H1 (cell line): ENCODE data around the gene ETDC. TPM values are rescaled to one million over a fixed set of nuclear protein-coding genes. Genes with fewer than 3 reads are reported as not detected.

Experiments
- CTCF ChIA-PET: fragments of 300-600 bp; sonication (Branson Sonifier 250); formaldehyde crosslinking; loops from one replicate; lab custom pipeline; 2021; ENCODE audit not compliant: partially characterized antibody; lab: Charles Lee
- POLR2A ChIA-PET: fragments of 300-600 bp; sonication (Branson Sonifier 250); formaldehyde crosslinking; loops from one replicate; lab custom pipeline; 2021; ENCODE audit warnings: inconsistent platforms; ENCODE audit not compliant: partially characterized antibody; lab: Charles Lee
- DNase-seq, 2 experiments: peaks; one replicate each; pipeline versions ENCODE4 v3.0.0 to v3.0.0-alpha.2; 2010 to 2022; ENCODE audit warnings: low spot score in 2 of 2, low read depth in 1 of 2, mixed read lengths in 1 of 2
- FAIRE-seq: peaks from 2 replicates; lab custom pipeline; 2011; peaks lifted over from hg19 to GRCh38; lab: Jason Lieb, UNC
- H2AFZ ChIP-seq: 2 replicates; pipeline ENCODE4 v1.8.1; 2012; ENCODE audit warnings: low read length, inconsistent platforms
- H2AK5ac ChIP-seq: 2 replicates; pipeline ENCODE4 v1.6.1; 2013; ENCODE audit warnings: low read depth, low read length
- H2BK120ac ChIP-seq: replicated peaks from 2 replicates; pipeline ENCODE3; 2013; ENCODE audit warnings: low read depth, low read length, inconsistent platforms
- H2BK12ac ChIP-seq: 2 replicates; pipeline ENCODE4 v1.6.1; 2013; ENCODE audit warnings: low read depth, low read length
- H2BK15ac ChIP-seq: 2 replicates; pipeline ENCODE4 v1.6.1; 2013; ENCODE audit warnings: low read length
- H2BK20ac ChIP-seq: 2 replicates; pipeline ENCODE4 v1.6.1; 2013; ENCODE audit warnings: low read length
- H2BK5ac ChIP-seq: 2 replicates; pipeline ENCODE4 v1.6.1; 2013; ENCODE audit warnings: low read depth, low read length
- H3K14ac ChIP-seq: 2 replicates; pipeline ENCODE4 v1.6.1; 2013; ENCODE audit warnings: inconsistent platforms; ENCODE audit not compliant: insufficient read length
- H3K18ac ChIP-seq: 2 replicates; pipeline ENCODE4 v1.6.1; 2013; ENCODE audit warnings: low read length; ENCODE audit errors: extremely low read depth
- H3K23ac ChIP-seq: 2 replicates; pipeline ENCODE4 v1.6.1; 2013; ENCODE audit warnings: inconsistent platforms; ENCODE audit not compliant: insufficient read length
- H3K23me2 ChIP-seq: 2 replicates; pipeline ENCODE4 v1.6.1; 2013; ENCODE audit warnings: low read depth, low read length
- H3K27ac ChIP-seq: 2 replicates; pipeline ENCODE4 v1.6.1; 2011; ENCODE audit warnings: low read depth, low read length, inconsistent platforms
- H3K27me3 ChIP-seq, 4 experiments: replicated peaks in 1 of 4; 1 replicate in 1 of 4; 2 replicates in 3 of 4; pipeline versions ENCODE4 v1.6.1 to v1.8.1; 2011 to 2013; ENCODE audit warnings: low read length in 3 of 4, mild to moderate bottlenecking in 3 of 4, inconsistent platforms in 2 of 4, mixed read lengths in 2 of 4, moderate library complexity in 1 of 4; ENCODE audit not compliant: control insufficient read depth in 3 of 4, insufficient read depth in 3 of 4; ENCODE audit errors: extremely low read depth in 1 of 4
- H3K36me3 ChIP-seq, 4 experiments: 2 replicates each; pipeline versions ENCODE4 v1.6.1 to v1.8.1; 2011 to 2013; ENCODE audit warnings: mild to moderate bottlenecking in 4 of 4, low read length in 3 of 4, moderate library complexity in 2 of 4, control low read depth in 1 of 4, inconsistent platforms in 1 of 4; ENCODE audit not compliant: insufficient read depth in 4 of 4, control insufficient read depth in 2 of 4
- H3K4ac ChIP-seq: replicated peaks from 2 replicates; pipeline ENCODE3; 2013; ENCODE audit warnings: low read length, low read depth, mixed read lengths, inconsistent platforms; ENCODE audit not compliant: insufficient read length
- H3K4me1 ChIP-seq, 4 experiments: replicated peaks in 1 of 4; 1 replicate in 1 of 4; 2 replicates in 3 of 4; pipeline versions ENCODE4 v1.6.1 to v1.8.1; 2011 to 2013; ENCODE audit warnings: low read length in 3 of 4, inconsistent platforms in 2 of 4, mixed read lengths in 1 of 4; ENCODE audit not compliant: insufficient read depth in 4 of 4, control insufficient read depth in 3 of 4
- H3K4me2 ChIP-seq, 2 experiments: 2 replicates each; pipeline versions ENCODE4 v1.6.1 to v1.8.1; 2011 to 2013; ENCODE audit warnings: low read depth in 2 of 2, low read length in 2 of 2, control low read depth in 1 of 2, inconsistent platforms in 1 of 2, mild to moderate bottlenecking in 1 of 2; ENCODE audit not compliant: insufficient read depth in 1 of 2
- H3K4me3 ChIP-seq, 4 experiments: fragments of 200-600, 300-600 bp in 1 of 4; sonication (generic), shearing (Covaris generic), sonication (Bioruptor Twin) in 1 of 4; 2 replicates each; pipeline versions ENCODE4 v1.5.1 to v1.8.1; 2011 to 2016; ENCODE audit warnings: low read length in 4 of 4, low read depth in 3 of 4, control low read depth in 2 of 4, inconsistent platforms in 2 of 4, mild to moderate bottlenecking in 2 of 4, mixed read lengths in 1 of 4, moderate library complexity in 1 of 4; ENCODE audit not compliant: insufficient read depth in 2 of 4; ENCODE audit errors: extremely low read depth in 1 of 4
- H3K56ac ChIP-seq: replicated peaks from 2 replicates; pipeline ENCODE3; 2013; ENCODE audit warnings: low read depth, mild to moderate bottlenecking, mixed read lengths, low read length, inconsistent platforms; ENCODE audit not compliant: insufficient read length
- H3K79me1 ChIP-seq: 2 replicates; pipeline ENCODE4 v1.6.1; 2013; ENCODE audit warnings: low read depth, low read length, control low read depth
- H3K79me2 ChIP-seq, 2 experiments: 2 replicates each; pipeline versions ENCODE4 v1.6.1 to v1.8.1; 2012 to 2013; ENCODE audit warnings: low read length in 2 of 2, mild to moderate bottlenecking in 2 of 2, inconsistent platforms in 1 of 2; ENCODE audit not compliant: insufficient read depth in 2 of 2, control insufficient read depth in 1 of 2
- H3K9ac ChIP-seq, 4 experiments: replicated peaks in 1 of 4; 1 replicate in 1 of 4; 2 replicates in 3 of 4; pipeline versions ENCODE4 v1.6.1 to v1.8.1; 2011 to 2013; ENCODE audit warnings: low read depth in 3 of 4, low read length in 3 of 4, control low read depth in 2 of 4, mild to moderate bottlenecking in 2 of 4, moderate library complexity in 2 of 4, inconsistent platforms in 1 of 4; ENCODE audit errors: extremely low read depth in 1 of 4
- H3K9me3 ChIP-seq, 2 experiments: 2 replicates each; pipeline versions ENCODE4 v1.6.1 to v1.8.1; 2012 to 2013; ENCODE audit warnings: mild to moderate bottlenecking in 2 of 2, moderate library complexity in 2 of 2, control low read depth in 1 of 2, inconsistent platforms in 1 of 2, low read depth in 1 of 2, low read length in 1 of 2, mixed read lengths in 1 of 2; ENCODE audit not compliant: insufficient read depth in 2 of 2
- H4K20me1 ChIP-seq, 2 experiments: replicated peaks in 1 of 2; 2 replicates each; pipeline versions ENCODE3 to v1.8.1; 2011 to 2013; ENCODE audit warnings: inconsistent platforms in 2 of 2, low read length in 2 of 2, mild to moderate bottlenecking in 1 of 2; ENCODE audit not compliant: insufficient read depth in 2 of 2, control insufficient read depth in 1 of 2
- H4K5ac ChIP-seq: 2 replicates; pipeline ENCODE4 v1.6.1; 2013; ENCODE audit warnings: low read length, low read depth, mixed read lengths, inconsistent platforms; ENCODE audit not compliant: insufficient read length
- H4K8ac ChIP-seq: 2 replicates; pipeline ENCODE4 v1.8.0; 2013; ENCODE audit warnings: mild to moderate bottlenecking, moderate library complexity, low read length, inconsistent platforms; ENCODE audit not compliant: insufficient read depth; ENCODE audit errors: extremely low read depth
- H4K91ac ChIP-seq: replicated peaks from 2 replicates; pipeline ENCODE3; 2013; ENCODE audit warnings: low read length, mixed read lengths, inconsistent platforms; ENCODE audit not compliant: insufficient read length
- CBX8 ChIP-seq: fragments of 300-800, 300-1000 bp; sonication (generic); IDR thresholded peaks from 2 replicates; pipeline ENCODE4 v1.7.1; 2016; ENCODE audit warnings: low read depth, low read length, borderline replicate concordance
- CEBPB ChIP-seq: IDR thresholded peaks from 2 replicates; pipeline ENCODE4 v1.6.1; 2012; ENCODE audit warnings: low read depth, low read length
- CHD1 ChIP-seq: IDR thresholded peaks from 2 replicates; pipeline ENCODE4 v1.6.1; 2012; ENCODE audit warnings: low read depth, low read length, improper control_type of control experiment
- CHD2 ChIP-seq: IDR thresholded peaks from 2 replicates; pipeline ENCODE4 v1.6.1; 2012; ENCODE audit warnings: low read length, improper control_type of control experiment
- HDAC6 ChIP-seq: IDR thresholded peaks from one replicate; pipeline ENCODE4 v1.7.1; 2012; ENCODE audit warnings: low read depth, mild to moderate bottlenecking, inconsistent platforms, low read length, moderate library complexity
- JUND ChIP-seq: IDR thresholded peaks from 2 replicates; pipeline ENCODE4 v1.6.1; 2011; ENCODE audit warnings: mild to moderate bottlenecking, improper control_type of control experiment, low read length
- KDM4A ChIP-seq: IDR thresholded peaks from one replicate; pipeline ENCODE4 v1.7.1; 2012; ENCODE audit warnings: low read depth, mild to moderate bottlenecking, moderate library complexity, low read length, inconsistent platforms; ENCODE audit not compliant: severe bottlenecking
- PHF8 ChIP-seq: fragments of 200-600 bp; sonication (generic); conservative IDR thresholded peaks from 2 replicates; pipeline ENCODE4 v1.7.1; 2012; ENCODE audit warnings: low read depth, mild to moderate bottlenecking, inconsistent platforms, low read length, moderate library complexity
- POU5F1 ChIP-seq: IDR thresholded peaks from 2 replicates; pipeline ENCODE4 v1.6.1; 2011; ENCODE audit warnings: low read depth, mild to moderate bottlenecking, low read length, moderate library complexity
- RAD21 ChIP-seq, 2 experiments: IDR thresholded peaks in 1 of 2; conservative IDR thresholded peaks in 1 of 2; 2 replicates each; pipeline ENCODE4 v1.6.1; 2011; ENCODE audit warnings: low read depth in 2 of 2, low read length in 2 of 2, improper control_type of control experiment in 1 of 2, inconsistent platforms in 1 of 2, mild to moderate bottlenecking in 1 of 2, moderate library complexity in 1 of 2
- RBBP5 ChIP-seq: IDR thresholded peaks from 2 replicates; pipeline ENCODE4 v1.7.1; 2012; ENCODE audit warnings: low read depth, mild to moderate bottlenecking, inconsistent platforms, low read length, moderate library complexity, borderline replicate concordance
- RFX5 ChIP-seq: IDR thresholded peaks from 2 replicates; pipeline ENCODE4 v1.6.1; 2011; ENCODE audit warnings: low read depth, low read length, improper control_type of control experiment, borderline replicate concordance
- SP2 ChIP-seq: IDR thresholded peaks from 2 replicates; pipeline ENCODE4 v1.6.1; 2012; ENCODE audit warnings: mild to moderate bottlenecking, low read length, inconsistent platforms
- SRF ChIP-seq: IDR thresholded peaks from 2 replicates; pipeline ENCODE4 v1.6.1; 2011; ENCODE audit warnings: mild to moderate bottlenecking, low read depth, low read length, moderate library complexity
- TBP ChIP-seq: IDR thresholded peaks from 2 replicates; pipeline ENCODE4 v1.6.1; 2011; ENCODE audit warnings: low read depth, low read length, improper control_type of control experiment
- WGBS, 2 experiments: shearing (Covaris generic) in 1 of 2; methylation state at CpG; one replicate each; pipeline versions ENCODE4 v1.1.6 to v1.1.7; 2013 to 2015; ENCODE audit warnings: low lambda C conversion rate in 2 of 2, mixed read lengths in 2 of 2, inconsistent platforms in 1 of 2, low coverage in 1 of 2, missing lambda C conversion rate in 1 of 2; ENCODE audit not compliant: insufficient replicate concordance in 2 of 2, insufficient coverage in 1 of 2, insufficient read length in 1 of 2; ENCODE audit errors: extremely low coverage in 1 of 2, missing lambda C conversion rate in 1 of 2; 5-methylcytosine and 5-hydroxymethylcytosine counted together
- polyA plus RNA-seq, 7 experiments: library from polyadenylated mRNA; depleted of rRNA in 3 of 7; stranded (reverse) in 5 of 7; unstranded in 2 of 7; fragments of >200 nt in 5 of 7; fragments of 200-250 nt in 2 of 7; gene quantifications; 1 replicate in 5 of 7; 2 replicates in 1 of 7; 4 replicates in 1 of 7; pipeline versions ENCODE4 v1.2.1 to v1.2.3, GENCODE V29; 2011 to 2013; ENCODE audit warnings: missing spikeins in 2 of 7, mixed read lengths in 2 of 7
- total RNA-seq: library from RNA; stranded (reverse); fragmentation: NEBNext Ultra II Directional; extraction: Animal tissue kit (Norgen Biotek cat#: 25700); gene quantifications from 2 replicates; pipeline ENCODE4 v1.2.1, GENCODE V29; 2021

Gene ETDC
- total and polyA plus RNA-seq, 2 of the 8 experiments (the other 6 are each of a cell fraction or from before 2014, with no cell fraction given), result not detected

DNA sequence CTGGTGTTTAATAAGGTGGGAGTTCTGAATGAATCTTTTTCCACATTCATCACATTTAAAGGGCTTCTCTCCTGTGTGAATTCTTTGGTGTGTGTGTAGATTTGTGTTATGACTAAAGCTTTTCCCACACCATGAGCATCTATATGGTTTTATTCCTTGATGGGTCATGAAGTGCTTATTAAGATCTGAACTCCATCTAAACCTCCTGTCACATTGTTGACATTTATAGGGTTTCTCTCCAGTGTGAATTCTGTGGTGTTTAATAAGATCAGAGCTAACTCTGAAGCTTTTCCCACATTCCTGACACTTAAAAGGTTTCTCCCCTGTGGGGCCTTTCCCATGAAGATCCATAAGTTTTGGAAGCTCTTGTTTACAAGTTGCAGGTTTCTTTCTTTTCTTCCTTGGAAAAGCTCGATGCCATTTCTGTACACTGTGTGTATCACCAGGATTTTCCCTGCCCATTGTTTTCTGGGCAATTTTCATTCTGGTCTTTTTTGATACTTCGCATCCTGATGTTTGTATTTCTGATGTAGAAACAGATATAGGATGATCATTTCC is 21.9 kb upstream of the ETDC start:
- no peak overlapping the region for H4K5ac ChIP-seq
- no peaks in the 10 kb centered on the region for H3K79me2 ChIP-seq
- no peak overlapping the region for H3K18ac ChIP-seq
- no peak overlapping the region for H2BK12ac ChIP-seq
- no peaks in the 10 kb centered on the region for H3K23me2 ChIP-seq
- H3K79me1 ChIP-seq, result no peaks in the 10 kb centered on the region
- DNase-seq (no peak), FAIRE-seq (peak; percentile 48)
- H3K4me2 ChIP-seq, result no peak overlapping the region
- no peak overlapping the region for H2BK20ac ChIP-seq
- H3K27me3 ChIP-seq, result no peaks in the 10 kb centered on the region
- H2AK5ac ChIP-seq, result no peak overlapping the region
- no peak overlapping the region for H3K56ac ChIP-seq
- H3K27ac ChIP-seq, result no peak overlapping the region
- H4K91ac ChIP-seq, result no peak overlapping the region
- ChIA-PET CTCF (interaction anchor here (1.1 kb wide), 1 partner anchor 419 kb away, joined by 3 read pairs; no protein-coding TSS in a partner anchor), POLR2A (no interaction called here)
- H3K9ac ChIP-seq, result no peak overlapping the region
- H3K9me3 ChIP-seq, result peaks cover 28 to 56% of the 10 kb centered on the region in 2 experiments
- H3K4me3 ChIP-seq, result no peak overlapping the region
- H3K36me3 ChIP-seq, result peaks cover 0 to 36% (median 18%) of the 10 kb centered on the region in 4 experiments; a peak in 3 of 8 replicates
- no peak overlapping the region for H4K8ac ChIP-seq
- 91% methylated on average over 2 of the region's 2 CpGs; no CpG with 5 or more reads in 1 of the 2 experiments for WGBS, 2 experiments
- H3K4me1 ChIP-seq, result no peaks in the 10 kb centered on the region
- no peak overlapping the region for H3K23ac ChIP-seq
- no peak overlapping the region for H2AFZ ChIP-seq
- no peaks in the 10 kb centered on the region for H4K20me1 ChIP-seq
- no peak overlapping the region for H3K4ac ChIP-seq
- H2BK5ac ChIP-seq, result no peak overlapping the region
- no peak overlapping the region for H2BK120ac ChIP-seq
- no peak overlapping the region for H3K14ac ChIP-seq
- no peak overlapping the region for H2BK15ac ChIP-seq
- TF ChIP-seq CHD1 (no peak), RAD21 (IDR thresholded peaks at IDR 0.05 in 1 of 2, conservative IDR thresholded peaks at IDR 0.05 in 1 of 2; ENCODE audit: low read depth in 2 of 2, low read length in 2 of 2) (no peak), POU5F1 (no peak), KDM4A (no peak), HDAC6 (no peak), PHF8 (no peak), CHD2 (no peak), SRF (no peak), TBP (no peak), RBBP5 (no peak), RFX5 (no peak), JUND (no peak), CBX8 (no peak), CEBPB (no peak), SP2 (no peak)
